ENCODE measurements around the gene UNC5C.

Gene UNC5C

GRCh38 chr4:95415346-95415771, 133.4 kb downstream of the UNC5C start:
- H2BK12ac ChIP-seq (ENCODE audit: low read length): no peak overlapping the region
- no CpG with 5 or more reads among the region's 3 CpGs for WGBS (ENCODE audit: extremely low coverage, insufficient coverage, insufficient read length)
- peaks cover 0 to 2% of the 10 kb centered on the region in 2 experiments for H3K4me1 ChIP-seq (ENCODE audit: control insufficient read depth in 1 of 2, insufficient read depth in 2 of 2, low read length in 2 of 2)
- H3K4ac ChIP-seq (ENCODE audit: low read depth, low read length): no peak overlapping the region
- no peak overlapping the region for H2BK5ac ChIP-seq (ENCODE audit: low read depth, low read length, poor library complexity)
- H3K18ac ChIP-seq (ENCODE audit: low read length): no peak overlapping the region
- H4K91ac ChIP-seq (ENCODE audit: low read depth, low read length): no peak overlapping the region
- H3K4me2 ChIP-seq (ENCODE audit: low read length): no peak overlapping the region
- no peak overlapping the region for H3K4me3 ChIP-seq (ENCODE audit: low read depth, low read length)
- no peak overlapping the region for H4K8ac ChIP-seq (ENCODE audit: low read depth, low read length)
- no peaks in the 10 kb centered on the region for H3K27me3 ChIP-seq (ENCODE audit: insufficient read depth, low read length)
- H3K79me2 ChIP-seq (ENCODE audit: control insufficient read depth, insufficient read depth, low read length, poor library complexity): no peaks in the 10 kb centered on the region
- H3K27ac ChIP-seq (ENCODE audit: low read depth, low read length): no peak overlapping the region
- H3K23ac ChIP-seq (ENCODE audit: low read length): no peak overlapping the region
- H2AK5ac ChIP-seq (ENCODE audit: low read length): no peak overlapping the region
- H3K36me3 ChIP-seq (ENCODE audit: control insufficient read depth in 1 of 2, insufficient read depth in 2 of 2, low read length in 2 of 2): peaks cover 2 to 4% of the 10 kb centered on the region in 2 experiments
- H2BK120ac ChIP-seq (ENCODE audit: insufficient read depth, low read length, poor library complexity): no peak overlapping the region
- H3K9me3 ChIP-seq (ENCODE audit: insufficient read depth, low read depth, low read length): no peaks in the 10 kb centered on the region
- H2AFZ ChIP-seq (ENCODE audit: insufficient read depth, low read length, poor library complexity): no peak overlapping the region
- H4K12ac ChIP-seq (ENCODE audit: low read depth, low read length): no peak overlapping the region
- no peaks in the 10 kb centered on the region for H3K79me1 ChIP-seq (ENCODE audit: low read length)
- no peak overlapping the region for H3K14ac ChIP-seq (ENCODE audit: low read length)
- no peak overlapping the region for H3K9ac ChIP-seq (ENCODE audit: low read length)
- DNase-seq: no peak

GRCh38 chr4:95411371-95412088, 137.2 kb downstream of the UNC5C start:
- Histone ChIP-seq H4K91ac (ENCODE audit: low read depth, low read length) (no peak overlapping the region), H2BK12ac (ENCODE audit: low read length) (no peak overlapping the region), H3K4ac (ENCODE audit: low read depth, low read length) (no peak overlapping the region), H3K36me3 (ENCODE audit: control insufficient read depth in 1 of 2, insufficient read depth in 2 of 2, low read length in 2 of 2) (peaks cover 2% of the 10 kb centered on the region in 2 experiments), H3K18ac (ENCODE audit: low read length) (no peak overlapping the region), H2BK5ac (ENCODE audit: low read depth, low read length, poor library complexity) (no peak overlapping the region), H3K14ac (ENCODE audit: low read length) (no peak overlapping the region), H3K23ac (ENCODE audit: low read length) (no peak overlapping the region), H3K4me2 (ENCODE audit: low read length) (no peak overlapping the region), H3K79me2 (ENCODE audit: control insufficient read depth, insufficient read depth, low read length, poor library complexity) (no peaks in the 10 kb centered on the region), H3K9ac (ENCODE audit: low read length) (no peak overlapping the region), H3K79me1 (ENCODE audit: low read length) (no peaks in the 10 kb centered on the region), H3K27ac (ENCODE audit: low read depth, low read length) (no peak overlapping the region), H3K9me3 (ENCODE audit: insufficient read depth, low read depth, low read length) (no peaks in the 10 kb centered on the region), H4K8ac (ENCODE audit: low read depth, low read length) (no peak overlapping the region), H3K4me1 (ENCODE audit: control insufficient read depth in 1 of 2, insufficient read depth in 2 of 2, low read length in 2 of 2) (peaks cover 2 to 4% of the 10 kb centered on the region in 2 experiments), H2BK120ac (ENCODE audit: insufficient read depth, low read length, poor library complexity) (no peak overlapping the region), H2AK5ac (ENCODE audit: low read length) (no peak overlapping the region), H2AFZ (ENCODE audit: insufficient read depth, low read length, poor library complexity) (no peak overlapping the region), H4K12ac (ENCODE audit: low read depth, low read length) (no peak overlapping the region), H3K4me3 (ENCODE audit: low read depth, low read length) (no peak overlapping the region), H3K27me3 (ENCODE audit: insufficient read depth, low read length) (no peaks in the 10 kb centered on the region)
- no peak for DNase-seq
- WGBS (ENCODE audit: extremely low coverage, insufficient coverage, insufficient read length): no CpG with 5 or more reads among the region's 4 CpGs

- no peak overlapping the region for H3K4me3 ChIP-seq (ENCODE audit: low read depth, low read length)
- H3K23ac ChIP-seq (ENCODE audit: low read length): no peak overlapping the region
- H4K12ac ChIP-seq (ENCODE audit: low read depth, low read length): no peak overlapping the region
Measured at GRCh38 chr4:95410387-95410977, 138.3 kb downstream of the UNC5C start.

GRCh38 chr4:95409750-95410149, 139.0 kb downstream of the UNC5C start:
- Histone ChIP-seq H3K36me3 (ENCODE audit: control insufficient read depth in 1 of 2, insufficient read depth in 2 of 2, low read length in 2 of 2) (peaks cover 5 to 6% of the 10 kb centered on the region in 2 experiments), H3K23ac (ENCODE audit: low read length) (no peak overlapping the region)
- no CpG with 5 or more reads among the region's 2 CpGs for WGBS (ENCODE audit: extremely low coverage, insufficient coverage, insufficient read length)

More at GRCh38 chr4:95410387-95410977, 138.3 kb downstream of the UNC5C start:
- Histone ChIP-seq H2BK5ac (ENCODE audit: low read depth, low read length, poor library complexity) (no peak overlapping the region), H3K79me1 (ENCODE audit: low read length) (no peaks in the 10 kb centered on the region), H3K79me2 (ENCODE audit: control insufficient read depth, insufficient read depth, low read length, poor library complexity) (no peaks in the 10 kb centered on the region), H3K4me2 (ENCODE audit: low read length) (no peak overlapping the region), H2BK12ac (ENCODE audit: low read length) (no peak overlapping the region), H3K27me3 (ENCODE audit: insufficient read depth, low read length) (no peaks in the 10 kb centered on the region), H3K18ac (ENCODE audit: low read length) (no peak overlapping the region), H3K14ac (ENCODE audit: low read length) (no peak overlapping the region), H3K36me3 (ENCODE audit: control insufficient read depth in 1 of 2, insufficient read depth in 2 of 2, low read length in 2 of 2) (peaks cover 2% of the 10 kb centered on the region in 2 experiments), H3K4me1 (ENCODE audit: control insufficient read depth in 1 of 2, insufficient read depth in 2 of 2, low read length in 2 of 2) (peaks cover 2 to 4% of the 10 kb centered on the region in 2 experiments), H3K9ac (ENCODE audit: low read length) (no peak overlapping the region), H2BK120ac (ENCODE audit: insufficient read depth, low read length, poor library complexity) (no peak overlapping the region), H2AFZ (ENCODE audit: insufficient read depth, low read length, poor library complexity) (no peak overlapping the region), H2AK5ac (ENCODE audit: low read length) (no peak overlapping the region), H3K27ac (ENCODE audit: low read depth, low read length) (no peak overlapping the region), H4K91ac (ENCODE audit: low read depth, low read length) (no peak overlapping the region), H3K9me3 (ENCODE audit: insufficient read depth, low read depth, low read length) (no peaks in the 10 kb centered on the region), H3K4ac (ENCODE audit: low read depth, low read length) (no peak overlapping the region), H4K8ac (ENCODE audit: low read depth, low read length) (no peak overlapping the region)
- no peak for DNase-seq
- no CpG with 5 or more reads among the region's 4 CpGs for WGBS (ENCODE audit: extremely low coverage, insufficient coverage, insufficient read length)

More at GRCh38 chr4:95409750-95410149, 139.0 kb downstream of the UNC5C start:
- no peak overlapping the region for H4K12ac ChIP-seq (ENCODE audit: low read depth, low read length)
- no peak overlapping the region for H3K4me2 ChIP-seq (ENCODE audit: low read length)
- no peak overlapping the region for H2BK12ac ChIP-seq (ENCODE audit: low read length)
- no peaks in the 10 kb centered on the region for H3K9me3 ChIP-seq (ENCODE audit: insufficient read depth, low read depth, low read length)
- no peak overlapping the region for H2BK120ac ChIP-seq (ENCODE audit: insufficient read depth, low read length, poor library complexity)
- no peak overlapping the region for H4K91ac ChIP-seq (ENCODE audit: low read depth, low read length)
- H4K8ac ChIP-seq (ENCODE audit: low read depth, low read length): no peak overlapping the region
- H2AK5ac ChIP-seq (ENCODE audit: low read length): no peak overlapping the region
- no peak overlapping the region for H3K27ac ChIP-seq (ENCODE audit: low read depth, low read length)
- H3K4me1 ChIP-seq (ENCODE audit: control insufficient read depth in 1 of 2, insufficient read depth in 2 of 2, low read length in 2 of 2): peaks cover 2 to 4% of the 10 kb centered on the region in 2 experiments
- H3K79me2 ChIP-seq (ENCODE audit: control insufficient read depth, insufficient read depth, low read length, poor library complexity): no peaks in the 10 kb centered on the region
- H3K4me3 ChIP-seq (ENCODE audit: low read depth, low read length): no peak overlapping the region
- no peak overlapping the region for H3K18ac ChIP-seq (ENCODE audit: low read length)
- DNase-seq: no peak
- no peaks in the 10 kb centered on the region for H3K27me3 ChIP-seq (ENCODE audit: insufficient read depth, low read length)
- no peaks in the 10 kb centered on the region for H3K79me1 ChIP-seq (ENCODE audit: low read length)
- H3K4ac ChIP-seq (ENCODE audit: low read depth, low read length): no peak overlapping the region
- H2AFZ ChIP-seq (ENCODE audit: insufficient read depth, low read length, poor library complexity): no peak overlapping the region
- no peak overlapping the region for H2BK5ac ChIP-seq (ENCODE audit: low read depth, low read length, poor library complexity)
- no peak overlapping the region for H3K14ac ChIP-seq (ENCODE audit: low read length)
- H3K9ac ChIP-seq (ENCODE audit: low read length): no peak overlapping the region
